NT2/D1 (cell line): ENCODE results near the gene NBPF20.
"Not testable (repeated sequence)": the region's sequence is repeated elsewhere in the genome, so short reads cannot be mapped to it uniquely, and the experiment has no call there.

ENCODE experiments used
- DNase-seq: peaks from one replicate; pipeline ENCODE4 v3.0.0-alpha.2; 2011; ENCODE audit warnings: low read depth, low spot score
- H3K27me3 ChIP-seq: 2 replicates; pipeline ENCODE4 v1.6.0; 2011; ENCODE audit warnings: mild to moderate bottlenecking; ENCODE audit not compliant: insufficient read length, insufficient read depth
- H3K36me3 ChIP-seq: 2 replicates; pipeline ENCODE4 v1.6.1; 2011; ENCODE audit warnings: mild to moderate bottlenecking, low read length, mixed read lengths; ENCODE audit not compliant: insufficient read depth, insufficient read length
- H3K4me1 ChIP-seq: 2 replicates; pipeline ENCODE4 v1.5.1; 2011; ENCODE audit not compliant: insufficient read depth, insufficient read length
- H3K4me3 ChIP-seq: 2 replicates; pipeline ENCODE4 v1.5.1; 2011; ENCODE audit warnings: low read depth; ENCODE audit not compliant: insufficient read length
- H3K9ac ChIP-seq: 2 replicates; pipeline ENCODE4 v1.6.0; 2011; ENCODE audit warnings: low read depth; ENCODE audit not compliant: insufficient read length
- H3K9me3 ChIP-seq: 2 replicates; pipeline ENCODE4 v1.5.1; 2011; ENCODE audit warnings: mild to moderate bottlenecking, low read length; ENCODE audit not compliant: insufficient read depth
- SUZ12 ChIP-seq: IDR thresholded peaks from 2 replicates; pipeline ENCODE4 v1.6.1; 2011; ENCODE audit not compliant: insufficient read length, insufficient read depth; ENCODE audit errors: extremely low read depth

The NBPF20 gene

GRCh38 chr1:145459063-145459462 lies 33.7 kb upstream of the NBPF20 start:
- H3K9ac ChIP-seq, H3K9me3 ChIP-seq, H3K4me3 ChIP-seq, H3K4me1 ChIP-seq, H3K36me3 ChIP-seq, DNase-seq: not testable (repeated sequence)
- peaks cover 23% of the 10 kb centered on the region for H3K27me3 ChIP-seq

GRCh38 chr1:145454824-145455177 lies 29.4 kb upstream of the NBPF20 start:
- not testable (repeated sequence) for H3K9ac ChIP-seq, DNase-seq, H3K9me3 ChIP-seq, H3K36me3 ChIP-seq, H3K4me1 ChIP-seq, H3K4me3 ChIP-seq
- H3K27me3 ChIP-seq: peaks cover 28% of the 10 kb centered on the region

GRCh38 chr1:145453873-145454823 lies 28.7 kb upstream of the NBPF20 start:
- peak; percentile 82 for TF ChIP-seq SUZ12
- H3K4me1 ChIP-seq, H3K9ac ChIP-seq, DNase-seq, H3K9me3 ChIP-seq, H3K36me3 ChIP-seq: not testable (repeated sequence)
- peaks cover 28% of the 10 kb centered on the region for H3K27me3 ChIP-seq
- H3K4me3 ChIP-seq: peak overlapping the region; percentile 4

- not testable (repeated sequence) for DNase-seq, H3K36me3 ChIP-seq
These were observed 27.1 kb upstream of the NBPF20 start for GRCh38 chr1:145452506-145452905.

GRCh38 chr1:145451914-145452313 lies 26.5 kb upstream of the NBPF20 start:
- H3K9me3 ChIP-seq, H3K4me3 ChIP-seq, H3K4me1 ChIP-seq, H3K36me3 ChIP-seq, H3K9ac ChIP-seq, DNase-seq: not testable (repeated sequence)
- H3K27me3 ChIP-seq: peaks cover 28% of the 10 kb centered on the region

More at GRCh38 chr1:145452506-145452905, 27.1 kb upstream of the NBPF20 start:
- H3K9ac ChIP-seq, H3K4me3 ChIP-seq, H3K9me3 ChIP-seq, H3K4me1 ChIP-seq: not testable (repeated sequence)
- peaks cover 28% of the 10 kb centered on the region for H3K27me3 ChIP-seq

- H3K4me3 ChIP-seq, H3K4me1 ChIP-seq, H3K9me3 ChIP-seq, H3K27me3 ChIP-seq, H3K9ac ChIP-seq, H3K36me3 ChIP-seq, DNase-seq: not testable (repeated sequence)
These were observed 19.8 kb upstream of the NBPF20 start for GRCh38 chr1:145445219-145445618.

- DNase-seq, H3K9ac ChIP-seq, H3K9me3 ChIP-seq, H3K4me3 ChIP-seq, H3K27me3 ChIP-seq, H3K4me1 ChIP-seq, H3K36me3 ChIP-seq: not testable (repeated sequence)
These were observed 16.9 kb upstream of the NBPF20 start for GRCh38 chr1:145442340-145442739.

- H3K27me3 ChIP-seq: peaks cover 57% of the 10 kb centered on the region
- H3K4me1 ChIP-seq, DNase-seq, H3K9me3 ChIP-seq, H3K36me3 ChIP-seq: not testable (repeated sequence)
- peak overlapping the region; percentile 39 for H3K4me3 ChIP-seq
- peak overlapping the region; percentile 67 for H3K9ac ChIP-seq
These were observed 6.2 kb upstream of the NBPF20 start for GRCh38 chr1:145431363-145432256.

- H3K27me3 ChIP-seq: peaks cover 59% of the 10 kb centered on the region
- not testable (repeated sequence) for H3K9ac ChIP-seq, H3K9me3 ChIP-seq, H3K4me1 ChIP-seq, H3K4me3 ChIP-seq, DNase-seq, H3K36me3 ChIP-seq
These were observed 5.4 kb upstream of the NBPF20 start for GRCh38 chr1:145430830-145431229.

- H3K4me3 ChIP-seq, H3K9ac ChIP-seq: not testable (repeated sequence)
- peaks cover 65% of the 10 kb centered on the region for H3K27me3 ChIP-seq
These were observed 3.9 kb upstream of the NBPF20 start for GRCh38 chr1:145429329-145429728.

GRCh38 chr1:145424612-145425435 lies 579 bp downstream of the NBPF20 start:
- H3K27me3 ChIP-seq: peaks cover 43% of the 10 kb centered on the region
- not testable (repeated sequence) for H3K4me1 ChIP-seq, H3K36me3 ChIP-seq, DNase-seq, H3K9me3 ChIP-seq
- peak overlapping the region; percentile 56 for H3K4me3 ChIP-seq
- peak overlapping the region; percentile 76 for H3K9ac ChIP-seq

More at GRCh38 chr1:145429329-145429728, 3.9 kb upstream of the NBPF20 start:
- not testable (repeated sequence) for H3K36me3 ChIP-seq, H3K9me3 ChIP-seq, DNase-seq, H3K4me1 ChIP-seq
